Measurements from ENCODE around the gene WRAP73. TPM values are rescaled to one million over a fixed set of nuclear protein-coding genes. Genes with fewer than 3 reads are reported as not detected.

WRAP73 gene
- total and polyA plus RNA-seq, 9 of the 15 experiments (the other 6 are each of a cell fraction or from before 2014, with no cell fraction given), result 4.3 to 51.8 (median 30.1) TPM

GRCh38 chr1:3649342-3650247, at the start of gene WRAP73 (continued):
- TF ChIP-seq FOS (IDR thresholded peaks at IDR 0.05; ENCODE audit: extremely low read depth, insufficient read length) (peak; percentile 52), ZNF668 (CRISPR knock-in tag; IDR thresholded peaks at IDR 0.05) (no peak), CBFA2T2 (conservative IDR thresholded peaks at IDR 0.05) (no peak), NFATC3 (IDR thresholded peaks at IDR 0.05) (no peak), YY1 (IDR thresholded peaks at IDR 0.05; ENCODE audit: borderline replicate concordance in 1 of 3, control insufficient read depth in 1 of 3, extremely low read depth in 1 of 3, insufficient read depth in 3 of 3, insufficient read length in 1 of 3, insufficient replicate concordance in 2 of 3, low read depth in 1 of 3, low read length in 2 of 3) (peak; percentile 52 to 95 (median 91)), CREBBP (IDR thresholded peaks at IDR 0.05; ENCODE audit: low read depth, low read length) (no peak), NCOA4 (IDR thresholded peaks at IDR 0.05; ENCODE audit: partially characterized antibody) (no peak), EGR1 (conservative IDR thresholded peaks at IDR 0.05) (peak; percentile 88), CCNT2 (IDR thresholded peaks at IDR 0.05; ENCODE audit: borderline replicate concordance, extremely low read depth, insufficient read length, low read depth, low read length) (peak; percentile 83), TCFL5 (CRISPR knock-in tag; conservative IDR thresholded peaks at IDR 0.05) (no peak), FOSL1 (tag; conservative IDR thresholded peaks at IDR 0.05) (no peak), HNRNPLL (IDR thresholded peaks at IDR 0.05; ENCODE audit: low read depth, low read length, poor library complexity, severe bottlenecking) (no peak), ZNF274 (IDR thresholded peaks at IDR 0.05; ENCODE audit: borderline replicate concordance, low read depth, low read length) (no peak; the same call in 1 of the 2 replicates), FUS (optimal IDR thresholded peaks at IDR 0.05; ENCODE audit: low read depth, low read length) (no peak), CBX8 (IDR thresholded peaks at IDR 0.05; ENCODE audit: borderline replicate concordance, extremely low read depth, low read depth, low read length, poor library complexity, severe bottlenecking) (no peak), ETS2 (tag; IDR thresholded peaks at IDR 0.05; ENCODE audit: borderline replicate concordance, poor library complexity, severe bottlenecking) (no peak), TRIM24 (IDR thresholded peaks at IDR 0.05) (no peak), ZNF12 (CRISPR knock-in tag; IDR thresholded peaks at IDR 0.05) (no peak), ZBTB9 (CRISPR knock-in tag; IDR thresholded peaks at IDR 0.05) (0 out of 2 replicates have a peak, but pooled peaks have one; percentile 22), SIN3A (IDR thresholded peaks at IDR 0.05; ENCODE audit: borderline replicate concordance in 2 of 2, control insufficient read depth in 1 of 2, low read depth in 2 of 2, low read length in 2 of 2) (peak; percentile 50 to 62; a peak in 2 of 4 replicates)
- TF ChIP-seq, protein P1, sequence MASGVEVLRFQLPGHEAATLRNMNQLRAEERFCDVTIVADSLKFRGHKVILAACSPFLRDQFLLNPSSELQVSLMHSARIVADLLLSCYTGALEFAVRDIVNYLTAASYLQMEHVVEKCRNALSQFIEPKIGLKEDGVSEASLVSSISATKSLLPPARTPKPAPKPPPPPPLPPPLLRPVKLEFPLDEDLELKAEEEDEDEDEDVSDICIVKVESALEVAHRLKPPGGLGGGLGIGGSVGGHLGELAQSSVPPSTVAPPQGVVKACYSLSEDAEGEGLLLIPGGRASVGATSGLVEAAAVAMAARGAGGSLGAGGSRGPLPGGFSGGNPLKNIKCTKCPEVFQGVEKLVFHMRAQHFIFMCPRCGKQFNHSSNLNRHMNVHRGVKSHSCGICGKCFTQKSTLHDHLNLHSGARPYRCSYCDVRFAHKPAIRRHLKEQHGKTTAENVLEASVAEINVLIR (CRISPR knock-in tag; IDR thresholded peaks at IDR 0.05), result 0 out of 2 replicates have a peak, but pooled peaks have one; percentile 43
- TF ChIP-seq, protein P2, sequence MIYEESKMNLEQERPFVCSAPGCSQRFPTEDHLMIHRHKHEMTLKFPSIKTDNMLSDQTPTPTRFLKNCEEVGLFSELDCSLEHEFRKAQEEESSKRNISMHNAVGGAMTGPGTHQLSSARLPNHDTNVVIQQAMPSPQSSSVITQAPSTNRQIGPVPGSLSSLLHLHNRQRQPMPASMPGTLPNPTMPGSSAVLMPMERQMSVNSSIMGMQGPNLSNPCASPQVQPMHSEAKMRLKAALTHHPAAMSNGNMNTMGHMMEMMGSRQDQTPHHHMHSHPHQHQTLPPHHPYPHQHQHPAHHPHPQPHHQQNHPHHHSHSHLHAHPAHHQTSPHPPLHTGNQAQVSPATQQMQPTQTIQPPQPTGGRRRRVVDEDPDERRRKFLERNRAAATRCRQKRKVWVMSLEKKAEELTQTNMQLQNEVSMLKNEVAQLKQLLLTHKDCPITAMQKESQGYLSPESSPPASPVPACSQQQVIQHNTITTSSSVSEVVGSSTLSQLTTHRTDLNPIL (CRISPR knock-in tag; IDR thresholded peaks at IDR 0.05), result no peak
